Cardiac atrium fibroblast (primary cell): ENCODE results near the gene APOC4. TPM values are rescaled to one million over a fixed set of nuclear protein-coding genes. Genes with fewer than 3 reads are reported as not detected.

Experiments
- total RNA-seq: library from RNA; depleted of rRNA; stranded (reverse); fragments of >200 nt; gene quantifications from 2 replicates; pipeline ENCODE4 v1.2.3, GENCODE V29; 2015

The APOC4 gene
- not detected in 2 replicates for total RNA-seq

GRCh38 chr19:44942067-44942571 lies at the start of gene APOC4:
Gene APOC4 (plus strand): TSS chr19:44942237. CDS start chr19:44942278, 41 bp downstream.

GRCh38 chr19:44905437-44906160 lies 36.4 kb upstream of the APOC4 start, which contains the start of gene APOE:
Gene APOE (plus strand): TSS chr19:44905796. CDS start chr19:44906625, 829 bp downstream.

GRCh38 chr19:44914433-44915206 lies 27.4 kb upstream of the APOC4 start, which contains the start of gene APOC1:
Gene APOC1 (plus strand): TSS chr19:44914608. CDS start chr19:44914892, 284 bp downstream.

GRCh38 chr19:44954649-44955504 lies 12.8 kb downstream of the APOC4 start, which contains the start of gene CLPTM1:
Gene CLPTM1 (plus strand): TSS chr19:44955380. CDS start chr19:44955396, 16 bp downstream.

Other genes with a start within 250 kb of the APOC4 start
- gene CEACAM16, start 243.1 kb upstream of the APOC4 start, total RNA-seq: not detected in 2 replicates
- gene BCL3, start 193.5 kb upstream of the APOC4 start, total RNA-seq: 29.3 and 51.6 TPM in 2 replicates
- not detected in 2 replicates for gene CBLC, start 164.3 kb upstream of the APOC4 start, total RNA-seq
- gene BCAM, start 133.1 kb upstream of the APOC4 start, total RNA-seq: 12.0 and 19.5 TPM in 2 replicates
- gene NECTIN2, start 95.9 kb upstream of the APOC4 start, total RNA-seq: 147 and 153 TPM in 2 replicates
- 57.8 and 68.2 TPM in 2 replicates for gene TOMM40, start 51.0 kb upstream of the APOC4 start, total RNA-seq
- gene APOE, start 36.4 kb upstream of the APOC4 start, total RNA-seq: 866 and 979 TPM in 2 replicates
- 14.9 and 38.3 TPM in 2 replicates for gene APOC1, start 27.6 kb upstream of the APOC4 start, total RNA-seq
- gene APOC2, start 3.8 kb downstream of the APOC4 start, total RNA-seq: not detected in 2 replicates
- 69.3 and 81.6 TPM in 2 replicates for gene CLPTM1, start 13.1 kb downstream of the APOC4 start, total RNA-seq
- gene RELB, start 59.2 kb downstream of the APOC4 start, total RNA-seq: 7.0 and 16.4 TPM in 2 replicates
- gene CLASRP, start 96.8 kb downstream of the APOC4 start, total RNA-seq: 48.0 and 49.4 TPM in 2 replicates
- gene ZNF296, start 134.2 kb downstream of the APOC4 start, total RNA-seq: not detected in 2 replicates
- 37.7 and 40.5 TPM in 2 replicates for gene GEMIN7, start 137.0 kb downstream of the APOC4 start, total RNA-seq
- 22.4 and 23.3 TPM in 2 replicates for gene PPP1R37, start 150.9 kb downstream of the APOC4 start, total RNA-seq
- gene NKPD1, start 218.7 kb downstream of the APOC4 start, total RNA-seq: not detected in 2 replicates
- gene TRAPPC6A, start 236.0 kb downstream of the APOC4 start, total RNA-seq: 13.0 and 17.2 TPM in 2 replicates
- gene BLOC1S3, start 236.5 kb downstream of the APOC4 start, total RNA-seq: 4.5 and 9.2 TPM in 2 replicates